Fibroblast of villous mesenchyme (primary cell): Measurements from ENCODE around the gene SNX4. TPM values are rescaled to one million over a fixed set of nuclear protein-coding genes. Genes with fewer than 3 reads are reported as not detected.

Experiments used
- DNase-seq: peaks from one replicate; pipeline ENCODE4 v3.0.0-alpha.2; 2010; ENCODE audit warnings: low read depth
- H3K4me3 ChIP-seq: 2 replicates; pipeline ENCODE4 v1.5.1; 2011; ENCODE audit warnings: low read depth, mild to moderate bottlenecking, low read length
- CTCF ChIP-seq: IDR thresholded peaks from 2 replicates; pipeline ENCODE4 v1.5.1; 2012; ENCODE audit warnings: low read depth, mild to moderate bottlenecking, low read length; ENCODE audit not compliant: insufficient read depth
- total RNA-seq: library from RNA; depleted of rRNA; stranded (reverse); fragments of >200 nt; gene quantifications from 2 replicates; pipeline ENCODE4 v1.2.3, GENCODE V29; 2012

SNX4 gene
- total RNA-seq, 1 donor = 37.6 TPM

- H3K4me3 ChIP-seq = no peak overlapping the region
- TF ChIP-seq CTCF = no peak
- no peak for DNase-seq
Measured at GRCh38 chr3:125433091-125433534, 86.9 kb downstream of the SNX4 start.

GRCh38 chr3:125431912-125432790 lies 87.9 kb downstream of the SNX4 start:
- no peak overlapping the region for H3K4me3 ChIP-seq
- TF ChIP-seq CTCF = no peak
- DNase-seq = no peak

- TF ChIP-seq CTCF = no peak
- H3K4me3 ChIP-seq = no peak overlapping the region
- no peak for DNase-seq
Measured at GRCh38 chr3:125431391-125431790, 88.6 kb downstream of the SNX4 start.

GRCh38 chr3:125428216-125428830 lies 91.7 kb downstream of the SNX4 start:
- no peak for DNase-seq
- no peak for TF ChIP-seq CTCF
- H3K4me3 ChIP-seq = no peak overlapping the region

- DNase-seq = no peak
- TF ChIP-seq CTCF = no peak
- H3K4me3 ChIP-seq = no peak overlapping the region
Measured at GRCh38 chr3:125418306-125418705, 101.7 kb downstream of the SNX4 start.

GRCh38 chr3:125416235-125416634 lies 103.8 kb downstream of the SNX4 start:
- H3K4me3 ChIP-seq = no peak overlapping the region
- no peak for TF ChIP-seq CTCF
- DNase-seq = no peak
